Middle frontal gyrus (tissue), 1 donor: Measurements from ENCODE around the gene VEPH1.

Source experiments
- DNase-seq: peaks from one replicate; pipeline ENCODE4 v3.0.0-alpha.2; 2015; ENCODE audit warnings: low spot score; ENCODE audit errors: extremely low spot score

The VEPH1 gene

GRCh38 chr3:157523814-157524213 lies 20.6 kb upstream of the VEPH1 start:
- no peak for DNase-seq

- no peak for DNase-seq
Observed at GRCh38 chr3:157522648-157523047, 19.4 kb upstream of the VEPH1 start.

- DNase-seq: no peak
Observed at GRCh38 chr3:157520485-157521150, 17.4 kb upstream of the VEPH1 start.

DNA sequence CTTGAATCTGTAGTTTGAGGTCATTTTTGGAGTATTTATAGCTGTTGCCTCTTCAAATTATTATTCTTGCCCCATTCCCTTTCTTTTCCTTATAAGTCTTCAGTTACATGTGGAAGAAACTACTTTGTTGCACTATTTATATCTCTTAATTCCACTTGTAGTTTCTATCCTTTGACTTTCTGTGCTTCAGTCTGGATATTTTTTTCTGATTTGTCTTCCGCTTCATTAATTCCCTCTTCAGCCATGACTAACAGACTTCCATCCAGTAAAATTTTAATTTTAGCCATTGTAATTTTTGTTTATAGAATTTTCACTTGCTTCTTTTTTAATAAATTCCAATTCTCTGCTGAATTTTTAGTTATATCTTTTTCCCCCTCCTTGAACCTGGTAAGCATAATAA lies 15.7 kb upstream of the VEPH1 start:
- DNase-seq: no peak

DNA sequence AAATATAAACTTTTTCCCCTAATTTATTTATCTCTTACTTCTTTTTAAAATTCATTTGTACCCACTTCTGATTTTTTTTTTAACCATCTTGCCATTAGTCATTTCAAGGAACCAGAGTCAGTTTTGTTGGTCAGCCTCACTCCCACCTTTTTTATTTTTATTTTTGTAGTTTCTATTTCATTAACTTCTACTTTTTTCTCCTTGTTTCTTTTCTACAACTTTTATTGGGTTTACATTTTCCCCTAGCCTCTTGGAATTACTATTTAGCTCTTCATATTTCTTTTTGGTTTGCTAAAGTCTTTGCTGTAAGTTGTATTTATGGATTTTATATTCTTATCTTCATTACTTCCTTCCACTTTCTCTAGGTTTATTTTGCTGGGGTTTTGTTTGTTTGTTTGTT lies 13.7 kb upstream of the VEPH1 start:
- no peak for DNase-seq

DNA sequence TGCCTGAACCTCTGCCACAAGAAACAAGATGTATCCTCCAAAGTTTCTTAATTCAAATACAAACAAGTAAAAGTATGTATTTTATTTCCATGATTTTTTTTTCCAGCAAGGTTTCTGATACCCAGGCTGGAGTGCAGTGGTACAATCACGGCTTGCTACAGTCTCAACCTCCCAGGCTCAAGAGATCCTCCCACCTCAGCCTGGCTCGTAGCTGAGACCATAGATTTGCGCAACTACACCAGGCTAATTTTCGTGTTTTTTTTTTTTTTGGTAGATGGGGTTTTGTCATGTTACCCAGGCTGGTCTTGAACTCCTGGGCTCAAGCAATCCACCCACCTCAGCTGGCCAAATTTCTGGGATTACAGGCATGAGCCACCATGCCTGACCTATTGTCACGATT lies 12.2 kb upstream of the VEPH1 start:
- DNase-seq: no peak

- DNase-seq: no peak
Observed at GRCh38 chr3:157514371-157514895, 11.2 kb upstream of the VEPH1 start.

- no peak for DNase-seq
Observed at GRCh38 chr3:157513585-157513984, 10.4 kb upstream of the VEPH1 start.

DNA sequence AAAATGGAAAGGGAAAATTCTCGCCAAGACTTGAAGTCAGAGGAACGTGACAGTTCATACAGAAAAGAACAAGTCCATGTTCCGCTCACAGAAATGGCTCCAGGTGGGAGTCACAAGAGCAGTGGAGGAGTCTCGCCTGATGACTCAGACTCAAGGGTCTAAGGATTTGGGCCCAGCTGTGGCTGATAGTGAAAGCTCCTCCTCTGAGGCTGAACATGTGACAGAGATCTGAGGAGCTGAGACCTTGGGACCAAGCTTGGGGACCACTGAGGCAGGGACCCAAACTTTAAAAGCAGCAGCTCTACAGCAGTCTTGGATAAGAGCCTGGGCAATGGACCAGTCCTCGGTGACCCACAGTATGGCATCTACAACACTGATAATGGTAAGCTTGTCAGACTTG lies 9.3 kb upstream of the VEPH1 start:
- DNase-seq: no peak

GRCh38 chr3:157508461-157508860 lies 5.2 kb upstream of the VEPH1 start:
- no peak for DNase-seq

DNA sequence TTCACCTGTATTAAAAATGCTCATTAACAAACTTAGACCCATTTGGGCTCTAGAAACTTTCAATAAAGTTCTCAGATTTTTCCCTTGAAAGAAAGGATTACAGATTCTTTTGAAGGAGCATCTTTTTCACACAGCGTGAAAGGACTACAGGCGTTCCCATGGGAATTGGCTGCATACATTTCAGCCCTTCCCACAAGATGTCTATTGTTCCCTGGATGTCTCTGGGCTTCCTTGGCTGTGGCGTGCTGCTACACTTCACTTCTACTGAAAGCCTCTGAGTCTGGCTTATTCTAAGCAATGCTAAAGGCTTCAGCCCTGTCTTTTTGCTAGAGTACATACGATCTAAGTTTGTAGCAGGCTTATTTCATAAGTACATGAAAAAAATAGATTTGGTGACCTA lies 1.4 kb downstream of the VEPH1 start:
- no peak for DNase-seq

DNA sequence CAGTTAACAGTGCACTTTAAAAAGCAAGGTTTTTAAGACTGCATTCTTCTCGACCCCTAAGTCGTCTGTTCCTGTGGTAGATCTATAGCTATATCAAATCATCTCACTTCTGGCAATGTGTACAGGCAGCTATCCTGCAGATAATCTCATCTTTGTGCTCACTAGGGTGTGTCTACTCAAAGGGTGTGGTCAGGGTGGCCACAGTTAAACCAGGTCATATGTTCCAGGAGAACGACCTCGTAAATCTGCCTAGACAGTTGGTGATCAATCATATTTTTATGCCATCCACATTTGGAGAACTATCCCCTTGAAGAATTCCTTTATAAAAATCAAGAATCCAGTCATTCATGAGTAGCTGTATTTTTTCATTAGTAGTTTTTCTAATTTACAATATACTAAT lies 3.0 kb downstream of the VEPH1 start:
- DNase-seq: no peak

DNA sequence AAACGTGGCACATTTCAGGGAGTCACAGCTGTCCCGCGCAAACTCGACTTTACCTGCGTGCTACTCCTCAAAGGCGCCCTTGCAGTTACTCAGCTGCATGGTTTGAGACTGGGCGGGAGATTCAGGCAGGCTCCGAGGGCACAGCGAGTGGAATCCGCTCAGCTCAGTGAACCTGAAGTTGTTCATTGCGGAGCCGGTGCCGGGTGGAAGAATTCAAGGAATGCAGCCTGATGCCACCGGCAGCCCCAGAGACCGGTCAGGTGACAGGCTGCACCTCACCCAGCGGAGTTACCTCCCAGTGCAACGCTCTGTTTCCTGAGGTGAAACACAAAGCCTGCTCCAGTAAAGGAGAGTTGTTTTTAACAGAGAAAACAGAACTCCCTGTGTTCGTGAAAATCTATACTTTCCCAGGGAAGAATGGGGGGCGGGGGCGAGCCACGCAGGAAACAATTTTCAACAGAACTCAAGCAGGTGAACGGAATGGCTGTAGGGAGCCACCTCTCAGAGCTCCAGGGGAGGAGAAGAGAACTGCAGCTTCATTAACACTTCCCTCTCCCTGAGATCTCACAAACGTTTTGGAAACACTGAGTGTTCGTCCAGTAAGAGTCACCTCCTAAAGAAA lies 3.8 kb downstream of the VEPH1 start:
- no peak for DNase-seq

GRCh38 chr3:157498371-157498770 lies 4.8 kb downstream of the VEPH1 start:
- DNase-seq: no peak

DNA sequence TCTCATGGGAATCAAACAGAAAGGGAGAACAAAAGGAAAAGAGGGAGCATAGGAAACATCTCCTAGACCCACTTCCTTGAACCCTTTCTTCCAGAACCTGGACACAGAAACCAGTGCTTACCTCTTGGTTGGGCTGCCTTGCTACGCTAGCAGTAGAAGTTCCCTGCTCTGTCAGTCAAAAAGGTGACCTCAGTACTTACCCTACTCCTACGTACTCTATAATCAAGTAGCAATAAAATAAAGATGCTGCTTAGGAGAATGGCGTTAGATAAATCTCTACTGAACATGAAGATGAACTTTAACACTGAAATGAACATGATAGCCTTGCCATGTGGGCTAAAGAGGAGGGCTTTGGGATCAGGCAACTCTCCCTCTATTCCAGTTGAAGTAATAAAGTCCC lies 7.4 kb downstream of the VEPH1 start:
- DNase-seq: no peak

DNA sequence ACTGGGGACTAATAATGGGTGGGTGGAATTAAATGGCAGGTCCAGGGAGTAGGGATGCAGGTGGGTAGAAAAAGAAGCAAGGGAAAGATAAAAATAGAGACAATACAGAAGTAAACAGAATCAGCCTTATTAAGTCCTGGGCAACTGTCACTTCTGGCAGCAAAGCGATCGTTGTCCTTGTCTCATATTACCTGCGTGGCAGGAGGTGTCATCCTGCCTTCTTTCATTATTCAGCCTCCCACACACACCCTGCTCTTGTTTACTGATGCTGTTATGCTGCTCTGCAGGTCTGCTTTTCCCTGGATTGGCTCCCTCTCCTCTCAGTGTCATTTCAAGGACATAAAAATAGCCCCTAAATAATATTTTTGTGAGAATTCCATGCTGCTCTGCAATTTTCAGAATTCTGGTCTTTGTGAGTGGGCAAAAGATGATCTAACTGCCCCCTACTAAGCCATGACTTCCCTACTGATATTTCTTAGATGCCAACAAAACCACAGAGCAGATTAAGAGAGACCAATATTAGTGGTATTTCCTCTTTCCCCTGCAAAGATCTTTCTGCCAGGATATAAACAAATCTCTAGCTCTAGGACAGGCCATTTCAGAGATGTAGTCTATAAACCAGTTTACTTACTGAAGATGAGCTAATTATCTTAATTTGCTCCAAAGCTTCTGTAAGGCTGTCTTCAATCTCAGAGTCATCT lies 8.5 kb downstream of the VEPH1 start:
- no peak for DNase-seq

GRCh38 chr3:157493627-157494550 lies 9.3 kb downstream of the VEPH1 start:
- peak; percentile 50 for DNase-seq

- DNase-seq: no peak
Observed at GRCh38 chr3:157491136-157491535, 12.1 kb downstream of the VEPH1 start.

DNA sequence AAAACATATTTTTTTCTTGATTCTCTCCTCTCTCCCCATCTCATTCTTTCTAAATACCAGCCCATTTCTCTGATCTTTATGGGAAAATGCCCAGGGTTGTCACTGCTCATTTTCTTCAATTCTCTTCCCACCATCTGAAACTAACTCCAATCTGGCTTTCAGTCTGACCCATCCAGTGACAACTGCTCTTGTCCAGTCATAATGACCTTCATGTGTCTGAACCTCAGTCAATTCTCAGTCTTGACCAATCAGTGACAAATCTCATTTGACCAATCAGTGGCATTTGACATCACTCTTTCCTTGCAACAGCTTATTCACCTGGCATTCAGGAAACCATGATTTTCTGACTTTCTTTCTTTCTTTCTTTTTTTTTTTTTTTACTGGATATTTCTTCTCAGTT lies 15.1 kb downstream of the VEPH1 start:
- DNase-seq: no peak

DNA sequence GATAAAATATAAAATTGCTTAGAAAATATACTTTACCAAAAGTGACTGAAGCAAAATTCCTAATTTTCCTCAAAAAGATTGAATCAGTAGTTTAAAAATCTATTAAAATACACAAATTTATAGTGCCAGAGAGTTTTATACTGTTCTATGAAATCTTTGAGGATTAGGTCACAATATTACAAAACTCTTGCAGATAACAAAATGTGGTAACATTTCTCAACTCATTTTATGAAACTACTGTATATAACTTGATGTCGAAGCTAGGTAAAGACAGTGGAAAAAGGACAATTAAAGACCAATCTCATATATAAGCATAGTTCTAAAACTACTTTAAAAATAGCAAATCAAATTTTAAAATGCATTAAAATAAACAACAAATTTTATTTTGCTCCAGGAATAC lies 15.9 kb downstream of the VEPH1 start:
- DNase-seq: no peak

GRCh38 chr3:157479464-157480243 lies 23.6 kb downstream of the VEPH1 start:
- DNase-seq: no peak
